Stimulated activated CD8-positive, alpha-beta memory T cell treated with anti-CD3 and anti-CD28 coated beads, Interleukin-4, amount 100 ng/mL, for 48 hours (primary cell): Measurements from ENCODE around the gene CERS3.

ENCODE experiments used
- DNase-seq: peaks from one replicate; pipeline ENCODE4 v3.0.0-alpha.2; 2020

CERS3 gene

DNA sequence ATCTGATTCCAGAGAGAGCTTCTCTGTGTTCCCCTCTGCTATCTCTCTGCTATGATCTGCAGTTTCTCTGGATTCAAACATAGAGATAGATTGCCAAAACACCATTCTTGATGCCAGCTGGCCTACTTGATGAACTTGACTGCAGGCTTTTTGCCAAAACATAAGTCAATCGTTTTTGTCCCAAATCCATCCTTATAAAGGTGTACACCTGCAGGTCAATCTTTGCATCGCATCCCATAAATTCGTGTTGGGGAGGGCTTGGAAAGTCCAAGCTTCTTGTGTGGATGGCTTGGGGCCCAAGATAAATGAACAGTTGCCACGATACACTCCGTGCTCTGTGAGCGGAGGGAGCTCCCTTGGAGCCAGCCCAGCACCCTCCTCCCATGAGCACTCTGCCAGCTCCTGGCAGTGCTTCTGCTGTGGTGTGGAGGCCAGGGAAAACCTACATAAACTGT lies 2.7 kb downstream of the CERS3 start:
- DNase-seq = no peak

DNA sequence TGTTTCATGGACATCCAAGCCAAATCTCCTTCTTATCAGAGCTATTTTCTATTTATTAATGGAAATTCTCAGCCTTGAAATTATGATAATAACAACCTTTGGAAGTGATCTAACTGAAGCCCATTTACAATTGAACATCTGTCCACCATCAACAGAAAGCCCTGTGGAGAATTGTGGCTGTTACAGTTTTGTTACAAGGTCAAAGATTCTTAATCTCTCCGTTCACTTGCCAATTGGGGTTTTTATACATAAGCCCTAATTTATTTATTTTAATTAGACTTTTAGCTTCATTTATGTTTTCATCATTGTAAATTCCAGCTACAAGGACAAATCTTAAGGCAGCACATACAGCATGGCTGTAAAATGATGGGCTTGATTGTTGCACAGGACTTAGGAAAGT lies 3.3 kb downstream of the CERS3 start:
- DNase-seq = no peak

DNA sequence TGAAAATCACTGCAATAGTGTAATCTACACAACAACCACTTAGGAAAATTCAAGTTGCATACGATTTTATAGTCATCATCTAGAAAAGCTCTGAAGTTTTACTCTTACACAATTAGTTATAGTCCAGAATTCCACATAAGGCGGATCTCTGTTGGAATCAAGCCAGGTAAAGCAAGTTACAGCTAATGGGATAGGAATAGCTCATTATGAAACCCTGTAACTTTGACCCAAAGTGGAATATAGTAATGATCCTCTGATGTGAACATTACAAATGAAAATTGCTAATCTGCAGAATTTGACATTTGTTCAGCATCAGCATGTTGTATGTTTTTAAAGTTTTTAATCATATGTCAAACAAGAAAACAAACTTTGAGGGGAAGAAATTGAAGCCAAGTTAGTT lies 4.4 kb downstream of the CERS3 start:
- no peak for DNase-seq

DNA sequence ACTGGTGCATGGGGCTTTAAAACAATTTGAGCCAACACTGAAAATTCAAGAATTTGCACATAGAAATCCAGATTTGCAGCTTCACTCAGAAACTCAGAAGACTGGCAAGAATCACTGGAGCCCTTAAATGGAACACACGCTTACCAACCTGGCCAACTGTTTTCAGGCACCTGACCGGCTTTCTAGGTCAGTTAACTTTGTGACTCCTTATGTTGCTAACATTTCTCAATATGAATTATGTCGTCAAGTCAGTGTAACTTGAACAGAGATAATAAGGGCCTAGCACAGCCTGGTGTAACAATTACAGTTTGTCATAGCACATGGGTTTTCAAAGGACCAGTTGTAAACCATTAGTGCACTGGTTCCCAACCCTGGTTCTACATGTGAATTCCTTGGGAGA lies 6.8 kb downstream of the CERS3 start:
- no peak for DNase-seq

DNA sequence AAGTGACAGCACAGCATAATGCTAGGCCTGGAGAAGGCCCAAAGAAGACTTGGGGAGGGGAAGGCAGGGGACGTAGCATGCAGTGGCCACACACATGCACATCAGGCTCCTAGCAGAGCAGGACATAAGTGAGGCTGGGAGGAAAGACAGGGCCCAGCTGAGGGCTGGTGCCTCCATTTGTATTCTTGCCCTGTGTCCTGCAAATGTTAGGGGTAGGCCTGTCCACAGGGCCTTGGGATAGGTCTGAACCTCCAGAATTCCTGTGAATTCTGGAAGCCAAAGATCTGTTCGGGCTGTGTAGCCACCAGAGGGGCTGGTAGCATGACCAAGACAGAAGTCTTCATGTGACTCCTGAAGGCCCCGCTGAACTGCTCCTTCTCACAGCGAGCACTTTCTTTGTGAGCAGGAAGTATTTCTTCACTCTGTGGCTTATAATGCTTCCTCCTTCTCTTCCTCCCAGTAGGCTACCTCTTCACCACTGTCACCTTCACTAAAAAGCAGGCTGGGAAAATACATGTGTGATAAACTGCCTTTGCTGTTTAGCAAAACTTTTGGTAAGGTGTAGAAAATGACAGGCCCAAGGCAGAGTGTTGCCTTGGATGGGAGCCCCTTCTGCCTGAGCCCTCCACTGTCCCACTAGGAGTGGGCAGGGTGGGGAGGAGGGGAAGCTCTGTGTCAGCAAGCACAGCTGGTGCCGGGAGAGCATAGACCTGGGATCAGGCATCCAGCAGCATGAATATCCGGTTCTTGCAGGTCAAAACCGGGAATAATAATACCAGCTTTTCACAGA lies 8.4 kb downstream of the CERS3 start:
- DNase-seq = no peak

DNA sequence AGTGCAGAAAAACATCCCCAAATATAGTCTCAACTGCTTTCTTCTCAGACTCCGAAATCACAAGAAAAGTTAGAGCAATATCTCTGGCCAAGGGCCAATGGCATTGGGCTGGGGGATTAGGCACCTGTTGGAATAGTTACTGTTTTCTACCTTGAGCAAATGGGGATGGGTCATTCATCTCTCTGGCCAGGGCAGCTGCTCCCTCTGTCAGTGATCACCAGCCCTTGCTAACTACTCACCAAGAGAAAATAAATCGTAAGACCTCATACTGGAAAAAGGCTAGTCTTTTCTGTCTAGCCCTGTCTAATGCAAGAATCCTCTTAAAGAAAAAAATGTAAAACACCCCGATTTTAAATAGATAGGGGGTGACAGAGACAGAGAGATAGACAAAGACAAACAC lies 10.9 kb downstream of the CERS3 start:
- DNase-seq = no peak

DNA sequence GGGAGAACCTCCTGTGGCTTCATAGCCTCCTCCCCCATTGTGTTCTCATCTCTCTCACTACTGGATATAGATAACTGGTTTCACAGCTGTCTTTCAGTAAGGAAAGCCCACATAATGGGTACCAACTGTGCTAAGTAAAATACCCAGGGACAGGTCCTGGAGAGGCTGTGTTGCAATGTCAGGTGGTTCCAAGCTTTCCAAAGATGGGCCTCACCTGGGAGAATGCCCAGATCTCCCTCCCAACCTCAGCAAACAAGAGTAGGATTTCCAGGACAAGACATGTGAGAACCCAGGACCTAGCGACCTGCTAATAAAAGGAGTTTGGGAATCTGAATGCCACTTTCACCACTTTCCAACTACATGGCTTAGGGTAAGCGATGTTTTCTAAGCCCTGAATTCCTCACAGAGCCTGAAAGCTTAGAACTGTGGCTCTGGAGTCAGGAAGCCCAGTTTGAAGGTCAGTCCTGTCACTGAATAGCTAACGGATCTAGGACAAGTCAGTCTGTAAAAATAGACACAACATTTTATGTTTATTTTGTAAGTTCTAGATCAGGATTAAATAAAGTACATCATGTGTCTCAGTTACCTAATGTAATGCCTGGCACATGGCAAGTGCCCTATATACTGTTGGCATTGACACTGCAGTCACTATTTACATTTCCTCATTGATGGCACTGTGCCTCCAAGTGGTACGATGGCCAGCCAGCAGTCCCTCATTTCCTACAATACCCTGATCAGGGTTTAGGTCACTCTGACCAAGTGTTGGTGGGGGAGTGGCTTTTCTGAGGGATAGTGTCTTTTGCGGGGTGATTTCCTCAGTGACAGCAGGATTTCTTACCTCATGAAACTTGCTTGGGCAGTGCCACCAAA lies 11.9 kb downstream of the CERS3 start:
- DNase-seq = no peak

DNA sequence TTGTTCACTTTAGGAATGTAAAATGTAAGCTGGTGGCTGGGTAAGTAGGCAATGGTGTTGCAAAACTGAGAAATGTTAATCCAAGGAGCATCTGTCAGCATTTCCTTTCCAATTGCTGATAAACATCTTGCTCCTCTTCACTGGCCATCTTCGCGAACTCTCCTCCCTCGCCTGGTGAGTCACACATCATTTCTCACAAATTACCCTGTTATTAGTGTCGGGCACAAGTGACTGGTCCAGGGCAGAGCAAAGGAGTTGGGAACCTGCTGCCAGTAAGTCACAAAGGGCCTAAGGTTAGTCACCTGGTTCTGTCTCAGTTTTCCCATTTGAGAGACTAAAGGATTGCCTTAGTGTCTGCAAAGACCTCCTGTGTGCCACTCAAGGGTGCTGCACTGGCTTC lies 13.0 kb downstream of the CERS3 start:
- DNase-seq = no peak

DNA sequence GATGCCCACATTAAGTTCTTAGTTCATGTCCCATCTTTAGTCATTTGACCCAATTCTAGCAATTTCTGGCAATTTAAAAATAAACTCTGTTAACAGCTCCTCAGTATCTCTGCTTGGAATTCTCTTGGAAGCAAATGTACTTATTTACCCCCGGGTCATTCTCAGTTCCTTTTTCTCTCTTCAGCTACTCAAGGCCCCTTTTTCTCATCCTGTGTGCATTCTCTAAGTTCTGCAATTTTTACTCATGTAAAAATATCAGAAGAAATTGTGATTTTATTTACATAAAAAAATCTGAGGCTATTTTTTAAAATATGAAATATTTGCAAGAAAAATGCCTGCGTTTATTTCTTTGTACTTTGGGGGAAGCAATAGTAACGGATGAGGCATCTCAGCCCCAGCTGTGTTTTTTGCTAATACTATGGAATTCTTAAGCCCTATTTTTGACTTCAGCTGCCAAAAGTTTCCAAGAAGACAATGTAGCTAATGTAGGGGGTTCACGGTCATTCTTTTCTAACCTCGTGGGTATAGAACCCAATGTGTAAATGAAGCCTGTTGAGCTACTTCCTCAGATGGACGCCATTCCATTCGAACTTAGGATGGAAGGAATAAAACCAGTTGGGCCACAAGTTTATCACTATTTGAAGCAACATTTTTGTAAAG lies 20.0 kb downstream of the CERS3 start:
- DNase-seq = no peak

DNA sequence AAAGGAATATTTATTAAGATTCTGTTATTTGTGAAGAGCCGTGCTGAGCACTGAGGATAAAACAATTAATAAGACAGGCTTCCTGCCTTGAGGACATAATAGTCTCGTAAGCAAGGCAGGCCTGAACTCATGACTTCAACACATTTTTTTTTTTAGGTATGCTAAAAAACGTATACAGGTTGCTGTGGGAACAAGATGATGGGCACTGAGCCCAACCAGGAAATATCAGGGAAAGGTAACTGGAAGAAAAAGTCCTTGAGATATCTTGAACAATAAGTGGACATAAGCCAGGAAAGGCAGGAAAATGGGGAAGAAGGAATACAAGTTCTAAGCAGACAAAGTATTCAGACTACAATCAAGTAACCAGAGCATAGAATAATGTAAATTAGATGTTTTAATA lies 26.1 kb downstream of the CERS3 start:
- DNase-seq = no peak

DNA sequence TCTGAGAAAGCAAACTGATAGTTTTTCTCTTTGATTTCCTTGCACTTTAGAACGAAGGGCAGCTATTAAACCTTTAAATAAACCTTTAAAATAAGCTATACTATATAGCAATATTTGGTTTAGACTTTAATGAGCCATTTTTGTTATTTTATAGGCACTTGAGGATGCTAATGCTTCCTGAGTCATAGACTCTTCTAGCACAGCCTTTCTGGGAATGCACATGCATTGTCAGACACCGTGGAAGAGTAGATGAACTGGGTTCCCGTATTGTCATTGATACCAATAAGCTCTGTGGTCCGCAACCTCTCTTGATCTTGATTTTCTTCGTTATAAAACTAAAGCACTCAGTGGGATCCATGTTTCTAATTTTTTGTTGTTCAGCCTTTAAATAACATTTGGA lies 27.6 kb downstream of the CERS3 start:
- no peak for DNase-seq

DNA sequence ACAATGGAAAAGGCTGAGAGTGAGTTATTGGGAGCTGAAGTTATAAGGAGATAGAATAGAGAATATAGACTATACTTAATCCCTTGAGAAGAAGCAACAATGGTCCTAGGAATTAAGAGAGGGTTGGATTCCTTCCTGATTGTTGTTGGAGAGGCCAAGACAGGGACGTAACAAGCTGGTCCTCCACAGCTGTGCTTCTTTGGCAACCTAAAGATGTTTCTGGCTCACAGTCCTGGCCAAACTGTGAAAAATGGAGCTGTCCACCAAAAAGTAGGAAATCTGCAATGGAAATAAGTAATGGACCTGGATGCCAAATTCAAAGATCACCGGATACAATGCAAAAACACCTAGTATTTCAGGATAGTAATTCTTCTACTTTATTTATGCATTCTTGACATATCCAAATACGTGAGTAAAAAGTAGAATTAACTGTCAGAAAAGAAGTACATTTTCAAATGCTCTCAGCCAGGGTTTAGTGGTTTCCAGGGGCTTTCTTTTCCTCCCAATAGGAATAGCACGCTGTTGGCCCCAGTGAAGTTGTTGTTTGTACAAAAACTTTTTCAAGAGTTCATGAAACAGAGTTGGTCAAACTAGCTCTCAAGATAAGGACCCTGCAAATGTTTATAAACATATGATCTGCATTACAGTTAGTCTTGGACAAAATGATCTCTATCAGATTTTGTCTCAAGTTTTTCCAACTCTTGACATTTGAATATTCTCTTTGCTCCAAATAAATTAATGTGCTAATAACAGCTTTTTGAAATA lies 28.3 kb downstream of the CERS3 start:
- no peak for DNase-seq

DNA sequence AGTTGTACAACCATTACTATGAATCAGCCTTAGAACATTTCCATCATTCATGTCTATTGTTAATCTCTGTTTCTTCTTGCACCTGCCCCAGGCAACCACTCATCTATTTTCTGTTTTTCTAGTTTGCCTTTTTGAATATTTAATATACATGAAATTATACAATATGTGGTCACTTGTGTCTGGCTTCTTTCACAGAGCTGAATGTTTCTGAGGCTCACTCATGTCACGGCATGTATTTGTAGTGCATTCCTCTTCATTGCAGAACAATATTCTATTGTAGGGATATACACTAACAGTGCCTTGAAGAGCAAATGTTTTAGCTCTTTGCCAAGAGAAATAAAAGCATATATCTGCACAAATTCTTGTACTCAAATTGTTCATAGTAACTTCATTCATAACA lies 32.9 kb downstream of the CERS3 start:
- DNase-seq = no peak

DNA sequence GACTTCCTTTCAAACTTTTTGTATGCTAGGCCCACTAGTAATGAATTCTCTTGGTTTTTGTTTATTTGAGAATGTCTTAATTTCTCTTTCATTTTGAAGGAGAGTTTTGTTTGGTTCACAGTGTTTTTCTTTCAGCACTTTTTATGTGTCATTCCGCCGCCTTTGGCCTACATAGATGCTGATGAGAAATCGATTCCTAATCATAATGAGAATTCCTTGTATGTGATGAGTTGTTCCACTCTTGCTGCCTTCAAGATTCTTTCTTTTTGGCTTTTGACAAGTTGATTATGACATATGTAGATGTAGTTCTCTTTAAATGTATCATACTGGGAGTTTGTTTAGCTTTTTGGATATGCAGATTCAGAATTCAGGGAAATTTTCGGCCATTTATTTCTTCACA lies 35.5 kb downstream of the CERS3 start:
- no peak for DNase-seq

DNA sequence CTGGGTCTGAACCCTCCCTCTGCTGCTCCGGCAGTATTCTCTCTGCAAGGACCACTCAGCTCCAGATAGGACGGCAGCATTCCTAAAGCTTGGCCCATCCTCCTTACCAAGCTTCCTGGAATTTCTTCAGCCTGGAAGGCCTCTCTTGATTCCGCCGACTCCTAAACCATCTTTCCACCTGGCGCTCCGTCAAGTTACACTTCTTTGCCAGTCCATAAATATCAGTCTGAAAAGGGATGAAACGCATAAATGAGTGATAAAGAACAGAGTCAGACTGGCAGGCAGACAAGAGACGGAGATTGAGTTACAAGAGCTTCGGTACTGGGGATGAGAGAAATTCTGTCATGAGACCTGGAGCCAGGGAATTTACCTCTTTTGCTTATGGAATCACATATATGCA lies 44.3 kb downstream of the CERS3 start:
- no peak for DNase-seq

DNA sequence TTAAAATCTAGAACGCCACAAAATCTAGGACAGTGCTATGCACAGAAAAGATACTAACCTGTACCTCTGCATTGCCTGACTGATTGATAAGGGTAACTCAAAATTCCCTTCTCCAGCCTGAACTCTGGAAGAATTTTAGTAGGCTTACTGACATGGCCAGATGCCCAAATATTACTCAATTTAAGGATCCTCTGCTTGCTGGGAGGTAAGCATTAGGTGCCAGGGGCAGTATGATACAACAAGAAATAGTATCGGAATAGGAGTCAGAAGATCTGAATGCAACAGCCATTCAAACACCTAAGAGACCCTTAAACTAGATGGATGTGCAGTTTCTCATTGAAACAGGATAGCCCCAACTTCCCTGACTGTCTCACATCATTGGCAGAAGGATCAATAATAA lies 45.4 kb downstream of the CERS3 start:
- no peak for DNase-seq

DNA sequence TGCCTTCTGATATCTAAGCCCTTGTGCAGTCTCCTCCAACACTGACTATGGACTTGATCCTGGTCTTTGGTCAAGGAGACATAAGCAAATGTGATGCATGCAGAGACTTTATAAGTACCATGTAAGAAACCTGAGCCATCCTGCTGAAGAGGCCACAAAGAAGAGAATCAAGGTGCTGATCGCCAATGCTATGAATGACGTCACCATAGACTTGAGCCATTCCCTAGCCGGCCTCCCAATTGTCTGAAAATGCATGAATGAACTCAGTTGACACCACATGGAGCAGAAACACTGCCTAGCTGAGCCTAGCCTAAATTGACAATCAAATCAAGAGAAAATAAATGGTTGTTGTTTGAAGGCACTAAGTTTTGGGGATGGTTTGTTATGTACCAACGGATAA lies 51.9 kb downstream of the CERS3 start:
- DNase-seq = no peak

DNA sequence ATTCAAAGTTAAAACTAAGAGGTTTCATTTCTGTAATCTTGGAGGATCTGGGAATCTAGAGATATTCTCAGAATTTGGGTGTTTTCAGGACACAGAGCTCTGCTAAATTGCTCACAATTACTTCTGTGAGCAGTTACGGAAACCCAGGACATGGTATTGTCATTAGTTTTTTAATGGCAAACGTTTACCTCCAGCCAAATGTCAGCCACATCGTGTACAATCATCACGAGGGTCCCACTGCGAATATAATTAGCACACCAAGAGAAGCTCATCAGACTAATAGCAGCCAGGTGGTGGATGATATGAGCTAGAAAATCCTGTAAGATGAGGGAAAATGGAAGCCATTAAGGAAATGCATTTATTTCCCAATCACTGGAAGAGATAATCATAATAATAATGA lies 56.0 kb downstream of the CERS3 start:
- DNase-seq = no peak

DNA sequence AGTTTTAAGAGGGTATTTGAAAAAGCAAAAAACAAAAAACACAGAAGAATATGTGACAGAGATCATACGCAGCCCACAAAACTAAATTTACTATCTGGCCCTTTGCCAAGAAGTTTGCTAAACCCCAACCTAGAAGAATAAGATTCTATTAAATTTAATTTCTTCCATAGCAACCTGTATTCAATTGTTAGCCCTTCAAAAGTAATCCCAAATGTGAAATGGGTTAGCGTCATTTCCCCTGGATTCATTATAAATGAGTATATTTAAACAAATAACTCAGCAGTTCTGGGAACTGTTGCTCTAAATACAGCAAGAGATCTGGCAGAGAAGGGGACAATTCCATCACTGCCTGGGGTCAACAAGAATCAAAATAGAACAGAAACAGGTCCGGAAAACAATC lies 56.8 kb downstream of the CERS3 start:
- no peak for DNase-seq

DNA sequence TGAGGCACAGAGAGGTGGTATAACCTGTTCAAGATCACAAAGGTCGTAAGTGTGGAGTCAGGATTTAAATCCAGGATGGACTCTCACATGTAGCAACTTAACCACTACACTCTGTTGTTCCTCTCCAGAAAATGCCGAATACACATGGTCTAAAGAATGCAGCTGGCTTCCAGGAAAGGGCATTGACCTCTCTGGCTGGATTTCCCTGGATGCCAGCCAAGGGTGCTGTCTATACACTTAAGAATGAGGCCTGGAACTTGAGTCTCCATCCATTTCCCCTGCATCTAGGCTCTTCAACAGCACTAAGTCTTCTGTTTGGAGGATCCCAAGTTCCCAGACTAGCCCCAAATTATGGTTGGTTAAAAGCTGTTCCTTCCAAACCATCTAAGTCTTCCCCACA lies 60.5 kb downstream of the CERS3 start:
- no peak for DNase-seq

DNA sequence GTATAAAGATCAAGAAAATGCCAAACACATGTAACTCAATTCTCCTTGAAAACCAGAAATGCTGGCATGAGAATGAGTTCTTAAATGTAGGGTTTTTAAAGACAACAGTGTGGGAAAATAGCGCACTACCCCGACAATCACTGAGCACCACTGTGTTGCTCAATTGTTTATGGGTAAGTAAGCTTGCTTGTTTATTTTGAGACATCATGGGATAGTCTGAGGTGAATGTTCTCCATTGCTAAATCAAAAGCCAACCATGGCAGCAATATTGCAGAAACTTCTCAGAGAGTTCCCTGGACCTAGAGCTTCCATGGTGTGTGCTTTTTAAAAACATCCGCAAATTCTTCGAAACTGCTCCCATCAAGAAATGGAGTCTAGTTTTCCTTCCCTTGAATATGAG lies 62.7 kb downstream of the CERS3 start:
- no peak for DNase-seq

DNA sequence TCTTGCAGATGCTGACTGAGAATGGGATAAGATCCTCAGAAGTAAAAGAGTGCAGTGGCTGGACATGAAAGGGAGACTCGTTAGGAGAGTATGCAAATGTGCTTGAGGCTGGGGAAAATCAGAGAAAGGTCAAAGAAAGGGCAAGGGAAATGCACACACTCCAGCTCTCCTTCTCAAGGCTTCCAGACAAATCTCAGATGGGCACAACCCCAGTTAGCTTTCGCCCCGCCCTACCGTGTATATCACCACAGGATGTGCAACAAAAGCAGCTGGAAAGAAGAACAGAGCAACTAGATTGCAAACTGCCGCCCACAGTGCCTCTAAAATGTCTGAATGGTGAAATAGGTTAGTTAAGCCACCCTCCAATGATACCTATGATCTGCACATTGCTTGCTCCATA lies 63.9 kb downstream of the CERS3 start:
- DNase-seq = no peak

DNA sequence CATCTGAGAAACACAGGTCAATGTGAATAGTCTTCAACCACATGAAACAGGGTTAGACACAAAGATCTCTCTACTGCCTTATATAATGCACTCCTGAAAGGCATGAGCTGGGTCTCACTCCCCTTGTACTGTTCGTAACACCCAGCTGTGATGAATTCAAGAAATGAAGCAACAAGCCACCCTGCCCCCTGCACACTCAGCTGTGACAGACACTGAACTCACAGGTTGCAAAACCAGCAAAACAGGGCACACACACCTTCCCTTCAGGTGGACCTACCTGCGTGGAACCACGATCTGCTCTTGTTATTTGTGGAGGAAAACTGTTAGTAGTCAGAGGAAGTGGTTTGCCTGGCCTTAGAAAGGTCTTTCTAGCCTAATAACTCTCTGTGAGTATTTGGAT lies 64.5 kb downstream of the CERS3 start:
- DNase-seq = no peak
